Parathyroid adenoma (tissue), 2 donors: ENCODE data around the gene CTBP2.

Source experiments
- H2AFZ ChIP-seq: fragments of 300-600 bp; sonication (generic); one replicate; pipeline ENCODE4 v1.7.0; 2017; ENCODE audit warnings: antibody characterized with exemption, mild to moderate bottlenecking
- H3K27ac ChIP-seq: fragments of 300-600 bp; sonication (generic); one replicate; pipeline ENCODE4 v1.7.0; 2017
- H3K27me3 ChIP-seq: fragments of 300-600 bp; sonication (generic); one replicate; pipeline ENCODE4 v1.7.0; 2017; ENCODE audit warnings: low read length; ENCODE audit not compliant: control insufficient read depth, insufficient read depth
- H3K36me3 ChIP-seq: fragments of 300-600 bp; sonication (generic); one replicate; pipeline ENCODE4 v1.7.0; 2017; ENCODE audit warnings: low read length; ENCODE audit not compliant: control insufficient read depth, insufficient read depth
- H3K4me1 ChIP-seq: fragments of 300-600 bp; sonication (generic); one replicate; pipeline ENCODE4 v1.7.0; 2017; ENCODE audit warnings: control low read depth
- H3K4me2 ChIP-seq: fragments of 300-600 bp; sonication (generic); one replicate; pipeline ENCODE4 v1.7.0; 2017; ENCODE audit warnings: low read length
- H3K4me3 ChIP-seq: fragments of 300-600 bp; sonication (generic); one replicate; pipeline ENCODE4 v1.7.0; 2017; ENCODE audit warnings: low read depth, low read length
- H3K79me2 ChIP-seq: fragments of 300-600 bp; sonication (generic); one replicate; pipeline ENCODE4 v1.7.0; 2017; ENCODE audit warnings: control low read depth
- H3K9ac ChIP-seq: fragments of 300-600 bp; sonication (generic); one replicate; pipeline ENCODE4 v1.7.0; 2017; ENCODE audit warnings: mild to moderate bottlenecking
- H3K9me3 ChIP-seq: fragments of 300-600 bp; sonication (generic); one replicate; pipeline ENCODE4 v1.7.0; 2017; ENCODE audit warnings: low read length; ENCODE audit not compliant: control insufficient read depth
- CTCF ChIP-seq: fragments of 300-600 bp; sonication (generic); IDR thresholded peaks from one replicate; pipeline ENCODE4 v1.7.0; 2017; ENCODE audit warnings: antibody characterized with exemption, mild to moderate bottlenecking
- donor health status: primary hyperparathyroidism.

CTBP2 gene

GRCh38 chr10:125159486-125159931 lies 854 bp downstream of the CTBP2 start:
- Histone ChIP-seq H3K79me2 (peaks cover under 1% of the 10 kb centered on the region), H3K9ac (no peak overlapping the region)

GRCh38 chr10:125158601-125159485 lies 1.5 kb downstream of the CTBP2 start:
- H3K4me1 ChIP-seq, result peaks cover 3% of the 10 kb centered on the region
- H3K27me3 ChIP-seq, result no peaks in the 10 kb centered on the region
- TF ChIP-seq CTCF, result no peak
- peak overlapping the region; percentile 65 for H3K4me3 ChIP-seq
- H3K27ac ChIP-seq, result peak overlapping the region; percentile 26
- H3K79me2 ChIP-seq, result peaks cover 2% of the 10 kb centered on the region
- H3K4me2 ChIP-seq, result peak overlapping the region; percentile 95
- no peaks in the 10 kb centered on the region for H3K36me3 ChIP-seq
- H2AFZ ChIP-seq, result peak overlapping the region; percentile 83
- H3K9me3 ChIP-seq, result no peaks in the 10 kb centered on the region
- no peak overlapping the region for H3K9ac ChIP-seq

More at GRCh38 chr10:125159486-125159931, 854 bp downstream of the CTBP2 start:
- no peak for TF ChIP-seq CTCF
- Histone ChIP-seq H3K9me3 (no peaks in the 10 kb centered on the region), H3K27me3 (no peaks in the 10 kb centered on the region), H3K4me1 (peaks cover 3% of the 10 kb centered on the region), H3K36me3 (no peaks in the 10 kb centered on the region), H3K27ac (peak overlapping the region; percentile 73), H2AFZ (peak overlapping the region; percentile 83), H3K4me3 (peak overlapping the region; percentile 65), H3K4me2 (peak overlapping the region; percentile 67)

- Histone ChIP-seq H3K4me2 (peak overlapping the region; percentile 95), H3K36me3 (no peaks in the 10 kb centered on the region), H3K27me3 (no peaks in the 10 kb centered on the region), H2AFZ (peak overlapping the region; percentile 40), H3K9ac (no peak overlapping the region), H3K9me3 (no peaks in the 10 kb centered on the region), H3K4me1 (peaks cover 3% of the 10 kb centered on the region), H3K4me3 (peak overlapping the region; percentile 65), H3K27ac (peak overlapping the region; percentile 26), H3K79me2 (peaks cover 2% of the 10 kb centered on the region)
- no peak for TF ChIP-seq CTCF
Observed at GRCh38 chr10:125158275-125158600, 2.1 kb downstream of the CTBP2 start.

GRCh38 chr10:125157505-125157904 lies 2.9 kb downstream of the CTBP2 start:
- peak overlapping the region; percentile 65 for H3K4me3 ChIP-seq
- no peak overlapping the region for H2AFZ ChIP-seq
- H3K27ac ChIP-seq, result no peak overlapping the region
- H3K27me3 ChIP-seq, result no peaks in the 10 kb centered on the region
- H3K9ac ChIP-seq, result no peak overlapping the region
- TF ChIP-seq CTCF, result no peak
- H3K4me1 ChIP-seq, result peaks cover 3% of the 10 kb centered on the region
- H3K9me3 ChIP-seq, result no peaks in the 10 kb centered on the region
- no peaks in the 10 kb centered on the region for H3K36me3 ChIP-seq
- H3K4me2 ChIP-seq, result peak overlapping the region; percentile 47
- peaks cover 10% of the 10 kb centered on the region for H3K79me2 ChIP-seq
